Measurements from ENCODE around the gene NRG3.

NRG3 gene

DNA sequence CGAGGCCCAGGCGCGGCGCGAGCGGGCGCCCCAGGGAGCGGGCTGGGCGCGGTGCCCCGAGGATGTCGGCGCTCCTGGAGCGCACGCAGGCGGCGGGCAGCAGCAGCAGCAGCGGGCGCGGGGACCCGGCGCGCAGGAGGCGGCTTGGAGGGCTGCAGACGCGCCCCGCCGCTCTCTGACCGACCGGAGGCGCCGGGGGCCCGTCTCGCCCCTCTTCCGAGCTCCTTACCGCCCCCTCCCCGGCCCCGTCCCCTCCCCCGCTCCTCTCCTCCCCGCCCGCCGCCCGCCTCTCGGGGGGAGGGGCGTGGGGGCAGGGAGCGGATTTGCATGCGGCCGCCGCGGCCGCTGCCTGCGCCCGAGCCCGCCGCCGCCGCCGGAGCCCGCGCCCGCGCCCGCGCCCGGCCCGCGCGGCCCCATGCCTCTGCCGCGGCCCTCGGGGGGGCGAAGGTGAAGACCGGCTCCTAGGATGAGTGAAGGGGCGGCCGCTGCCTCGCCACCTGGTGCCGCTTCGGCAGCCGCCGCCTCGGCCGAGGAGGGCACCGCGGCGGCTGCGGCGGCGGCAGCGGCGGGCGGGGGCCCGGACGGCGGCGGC is at the start of gene NRG3:
Gene NRG3, plus strand, starts transcription at position 320 of the 592 bp plus-strand sequence.
- peak; percentile 11 for DNase-seq

DNA sequence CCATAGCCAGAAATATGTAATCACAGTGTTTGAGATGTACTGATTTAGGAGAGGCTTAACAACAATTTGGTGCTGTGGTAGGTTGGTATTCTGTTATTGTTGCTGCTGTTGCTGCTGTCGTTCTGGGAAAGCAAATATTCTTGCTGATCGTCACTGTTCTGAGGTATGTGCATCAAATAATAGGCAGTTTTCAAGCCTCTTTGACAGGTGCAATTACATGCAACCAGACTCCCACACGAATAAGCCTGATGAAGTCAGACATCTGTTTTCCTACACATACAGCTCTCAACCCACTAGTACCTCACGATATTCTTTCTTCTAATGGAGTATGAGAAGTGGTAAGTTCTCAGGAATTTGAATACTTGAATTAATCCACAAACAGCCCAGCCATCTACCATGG is 46.7 kb upstream of the NRG3 start:
- no peak for DNase-seq

DNA sequence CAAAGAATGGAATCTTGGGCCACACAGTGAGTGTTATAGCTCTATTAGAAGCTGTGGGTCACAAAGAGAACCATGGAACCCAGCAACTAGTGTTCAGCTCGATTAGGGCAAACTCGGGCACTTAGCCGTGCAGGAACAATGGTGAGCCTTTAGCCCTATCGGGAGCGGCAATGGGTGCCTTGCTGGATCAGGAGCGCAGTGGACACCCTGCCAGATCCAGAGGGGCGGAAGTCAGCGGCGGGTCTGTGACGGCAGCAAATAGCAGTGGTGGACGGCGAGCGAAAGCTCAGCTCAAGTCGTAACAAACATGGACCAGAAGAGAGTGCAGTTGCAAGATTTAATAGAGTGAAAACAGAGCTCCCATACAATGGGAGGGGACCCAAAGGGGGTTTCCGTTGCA is 43.9 kb upstream of the NRG3 start:
- DNase-seq, result no peak

DNA sequence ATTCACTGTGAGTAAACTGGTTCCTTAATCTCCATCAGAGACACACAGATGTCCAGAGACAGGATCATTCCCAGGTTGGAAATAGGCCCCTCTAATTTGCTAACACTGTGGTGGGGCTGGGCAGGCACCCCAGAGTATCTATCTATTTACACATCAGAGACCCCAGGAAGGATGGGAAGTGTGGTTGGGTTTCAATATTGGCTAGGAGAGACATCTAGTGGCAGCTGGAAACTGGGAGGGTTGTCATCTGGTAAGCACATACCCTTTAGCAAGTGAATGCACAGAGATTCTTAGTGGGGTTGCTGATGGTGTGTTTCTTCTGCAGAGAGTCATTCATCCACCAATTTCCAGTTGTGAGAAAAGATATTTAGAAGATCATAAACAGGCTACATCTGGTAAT is 36.0 kb upstream of the NRG3 start:
- no peak for DNase-seq

DNA sequence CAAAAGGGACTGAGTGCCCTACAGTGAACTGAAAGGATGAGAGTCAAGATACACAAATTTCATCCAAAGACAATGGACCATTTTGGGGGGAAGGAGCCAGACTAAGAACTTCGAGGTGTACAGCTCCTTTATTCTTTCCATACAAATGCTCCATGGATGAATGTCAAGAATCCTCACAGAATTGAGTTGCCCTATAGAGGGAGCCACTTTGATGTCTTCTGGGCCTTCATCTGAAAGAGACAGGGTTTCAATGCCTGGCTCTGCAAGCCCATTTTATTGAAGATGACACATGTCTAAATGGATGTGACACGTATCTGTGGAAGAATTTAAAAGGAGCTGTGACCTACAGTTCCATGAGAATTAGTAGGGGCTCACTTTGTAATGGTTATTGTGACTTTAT is 32.0 kb upstream of the NRG3 start:
- DNase-seq, result no peak

DNA sequence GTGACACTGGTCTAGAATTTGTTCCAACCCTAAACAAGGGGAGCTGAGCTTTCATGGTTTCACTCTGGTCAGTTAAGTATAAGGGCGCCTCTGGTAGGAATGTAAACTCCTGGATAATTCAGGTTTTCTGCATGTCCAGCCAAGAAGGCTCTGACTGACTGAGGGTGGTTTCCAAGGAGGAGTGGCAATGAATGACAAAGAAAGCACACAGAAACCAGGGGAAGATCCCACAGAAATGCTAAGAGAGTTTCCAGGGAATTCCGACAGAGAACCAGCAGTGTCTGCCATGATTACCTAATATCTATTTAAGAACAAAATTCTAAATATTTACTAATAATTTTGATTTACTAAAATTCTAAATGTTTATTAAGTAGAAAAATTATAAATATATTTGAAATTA is 27.3 kb upstream of the NRG3 start:
- no peak for DNase-seq

DNA sequence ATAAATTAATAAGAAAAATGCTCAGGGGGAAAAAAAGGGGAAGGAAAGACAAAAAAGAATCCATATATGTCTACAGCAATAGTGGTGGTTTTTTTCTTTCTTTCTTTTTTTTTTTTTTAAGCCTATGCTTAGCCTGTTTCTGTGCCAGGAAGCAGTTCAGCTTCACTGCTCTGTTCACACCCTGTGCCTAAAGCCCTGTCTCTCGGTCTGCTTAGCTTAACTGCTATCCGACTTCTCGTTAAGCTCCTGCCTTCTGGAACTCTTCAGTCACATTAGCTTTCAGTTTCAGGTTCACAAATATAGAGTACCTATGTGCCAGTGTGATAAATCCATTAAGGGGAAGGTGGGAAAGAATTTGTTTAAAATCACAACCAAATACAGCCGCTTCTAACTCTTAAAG is 26.5 kb upstream of the NRG3 start:
- DNase-seq, result no peak

DNA sequence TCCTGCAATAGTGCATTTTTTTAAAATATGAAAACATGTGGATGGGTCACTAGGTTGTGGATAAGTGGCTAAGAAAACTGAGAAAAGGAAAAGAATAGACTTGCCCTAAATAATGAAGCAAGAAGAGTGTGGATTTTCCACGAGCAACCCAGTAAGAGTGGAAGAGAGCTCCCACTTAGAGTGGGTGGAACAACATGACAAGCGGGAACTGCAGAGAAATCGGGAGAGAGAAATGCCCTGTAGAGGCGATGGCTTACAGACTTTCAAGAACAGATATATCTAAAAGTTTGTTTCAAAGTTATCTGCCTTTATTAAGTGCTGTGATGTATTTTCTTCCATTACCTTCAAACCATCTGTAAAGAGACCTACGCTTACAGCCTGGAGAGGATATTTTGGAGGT is 26.1 kb upstream of the NRG3 start:
- DNase-seq, result no peak

DNA sequence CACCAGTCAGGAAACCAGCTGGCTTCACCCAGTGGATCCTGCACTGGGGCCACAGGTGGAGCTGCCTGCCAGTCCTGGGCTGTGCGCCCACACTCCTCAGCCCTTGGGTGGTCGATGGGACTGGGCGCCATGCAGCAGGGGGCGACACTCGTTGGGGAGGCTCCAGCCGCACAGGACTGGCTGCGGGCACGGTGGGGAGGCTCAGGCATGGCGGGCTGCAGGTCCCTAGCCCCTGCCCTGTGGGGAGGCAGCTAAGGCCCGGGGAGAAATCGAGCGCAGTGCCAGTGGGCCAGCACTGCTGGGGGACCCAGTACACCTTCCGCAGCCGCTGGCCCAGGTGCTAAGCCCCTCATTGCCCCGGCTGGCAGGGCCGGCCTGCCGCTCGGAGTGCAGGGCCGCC is 12.4 kb upstream of the NRG3 start:
- no peak for DNase-seq

DNA sequence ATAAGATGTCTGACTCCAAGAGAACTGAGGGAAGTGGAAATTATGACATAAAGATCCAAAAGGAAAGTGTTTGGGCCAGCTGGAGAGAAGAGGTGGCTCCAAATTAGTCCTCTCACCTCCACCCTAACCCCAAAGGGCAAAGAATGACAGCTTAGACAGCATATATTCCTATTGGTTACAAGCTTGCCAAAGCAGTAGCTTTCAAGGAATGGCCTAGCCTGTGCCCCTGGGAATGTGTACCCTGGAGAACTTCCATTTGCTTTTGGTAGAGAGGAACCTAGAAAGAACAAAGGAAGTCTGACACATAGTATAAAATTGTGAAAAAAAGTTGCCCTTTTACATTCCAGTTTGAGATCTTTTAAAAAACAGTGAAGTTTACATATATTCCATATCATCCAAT is 11.2 kb upstream of the NRG3 start:
- DNase-seq, result no peak

DNA sequence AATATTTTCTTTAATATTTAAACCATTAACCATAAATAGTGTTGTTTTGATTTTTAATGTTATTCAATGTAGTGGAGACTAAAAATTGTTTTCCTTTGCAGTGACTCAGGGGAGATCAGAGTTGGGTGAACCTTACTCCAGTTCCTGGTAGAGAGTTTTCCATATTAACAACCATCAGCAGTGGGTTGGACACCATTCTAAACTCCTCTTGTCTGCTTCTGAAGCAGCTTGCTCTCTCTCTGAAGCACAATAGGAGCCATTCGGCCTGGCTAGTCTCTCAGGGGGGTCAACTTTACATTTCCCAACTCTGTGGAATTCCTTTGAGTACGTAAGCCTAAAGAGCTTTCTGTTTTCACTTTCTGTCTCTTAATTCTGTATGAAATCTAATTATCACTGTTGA is 9.4 kb upstream of the NRG3 start:
- no peak for DNase-seq

DNA sequence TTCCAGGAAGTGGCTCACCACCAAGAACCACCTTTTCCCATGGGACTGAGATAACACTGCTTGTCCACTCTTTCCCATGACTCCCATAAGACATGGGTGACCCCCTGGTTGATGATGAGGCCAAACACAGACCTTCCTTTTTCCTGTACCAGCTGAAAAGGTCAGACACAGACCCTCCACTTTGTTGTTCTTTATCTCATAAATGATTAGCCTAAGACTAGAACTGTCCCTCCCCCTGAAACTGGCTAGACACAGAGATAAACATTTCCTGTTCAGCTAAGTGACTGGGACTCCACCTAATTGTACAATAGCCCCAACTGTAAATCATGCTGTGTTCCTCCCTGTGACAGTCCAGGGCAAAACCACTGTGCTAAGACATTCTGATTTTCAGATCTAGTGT is 8.2 kb upstream of the NRG3 start:
- DNase-seq, result no peak

DNA sequence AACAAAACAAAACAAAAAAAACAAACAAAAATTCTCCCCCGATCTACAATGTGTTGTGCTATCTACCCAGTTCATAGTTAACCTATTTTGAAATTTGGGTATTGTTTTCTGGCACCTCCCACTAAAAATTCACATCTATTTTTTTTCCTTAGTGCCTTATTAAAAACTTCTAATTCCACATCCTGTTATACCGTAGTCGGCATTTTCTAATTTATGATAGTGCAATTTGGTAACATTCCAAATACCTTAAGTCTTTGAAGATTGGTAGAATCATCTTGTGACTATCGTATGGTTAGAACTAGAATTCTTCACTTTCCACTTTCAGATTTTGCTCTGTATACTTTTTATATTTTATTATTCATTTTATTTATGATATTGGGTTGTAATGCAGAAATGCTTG is 4.5 kb upstream of the NRG3 start:
- DNase-seq, result no peak

DNA sequence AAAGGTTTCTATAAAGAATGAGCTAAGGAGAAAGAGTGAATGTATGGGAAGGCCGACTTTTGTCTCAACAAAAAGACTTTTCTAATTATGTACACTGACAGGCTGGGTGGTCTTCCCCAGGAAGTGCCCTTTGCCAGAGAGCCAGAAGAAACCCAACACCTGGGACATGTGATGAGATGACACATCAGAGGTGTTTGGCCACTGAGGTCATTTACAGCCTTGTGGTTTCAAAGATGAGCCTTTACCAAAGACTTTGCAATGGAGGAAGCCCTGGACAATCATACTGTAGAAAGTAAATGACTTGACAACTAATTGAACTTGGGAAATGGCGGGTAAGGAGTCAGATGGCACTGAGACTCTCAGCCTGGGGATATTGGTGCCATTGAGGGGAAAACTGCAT is 3.4 kb upstream of the NRG3 start:
- DNase-seq, result no peak

DNA sequence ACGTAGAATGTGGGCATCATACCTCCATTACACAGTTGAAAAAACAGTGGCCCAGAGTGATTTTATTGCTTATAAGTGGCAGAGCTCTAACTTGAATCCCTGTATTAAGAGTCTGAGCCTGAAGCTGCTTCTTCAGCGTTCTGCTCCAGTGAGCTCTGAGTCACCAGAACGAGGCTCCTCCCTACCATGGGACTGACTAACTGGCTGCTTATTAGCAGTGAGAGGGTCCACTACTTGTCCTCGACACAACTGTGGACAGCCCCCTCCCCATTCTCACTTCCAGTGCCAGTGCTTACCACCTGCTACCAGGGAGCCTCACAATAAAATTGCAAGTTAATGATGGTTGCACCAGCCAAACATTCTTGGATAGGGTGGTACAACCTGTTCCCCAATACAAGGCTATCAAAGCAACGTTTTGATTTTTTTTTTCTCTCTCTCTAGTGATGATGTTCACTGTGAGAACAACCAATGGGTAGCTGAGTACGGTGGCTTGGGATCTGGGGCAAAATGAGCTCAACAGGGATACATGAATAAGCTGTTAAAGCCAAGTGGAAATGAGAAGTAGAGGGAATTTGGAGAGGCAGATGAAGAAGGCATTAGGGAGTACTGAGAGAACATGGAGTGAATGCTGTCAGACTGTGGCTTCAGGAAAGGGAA is 2.7 kb upstream of the NRG3 start:
- DNase-seq, result no peak

DNA sequence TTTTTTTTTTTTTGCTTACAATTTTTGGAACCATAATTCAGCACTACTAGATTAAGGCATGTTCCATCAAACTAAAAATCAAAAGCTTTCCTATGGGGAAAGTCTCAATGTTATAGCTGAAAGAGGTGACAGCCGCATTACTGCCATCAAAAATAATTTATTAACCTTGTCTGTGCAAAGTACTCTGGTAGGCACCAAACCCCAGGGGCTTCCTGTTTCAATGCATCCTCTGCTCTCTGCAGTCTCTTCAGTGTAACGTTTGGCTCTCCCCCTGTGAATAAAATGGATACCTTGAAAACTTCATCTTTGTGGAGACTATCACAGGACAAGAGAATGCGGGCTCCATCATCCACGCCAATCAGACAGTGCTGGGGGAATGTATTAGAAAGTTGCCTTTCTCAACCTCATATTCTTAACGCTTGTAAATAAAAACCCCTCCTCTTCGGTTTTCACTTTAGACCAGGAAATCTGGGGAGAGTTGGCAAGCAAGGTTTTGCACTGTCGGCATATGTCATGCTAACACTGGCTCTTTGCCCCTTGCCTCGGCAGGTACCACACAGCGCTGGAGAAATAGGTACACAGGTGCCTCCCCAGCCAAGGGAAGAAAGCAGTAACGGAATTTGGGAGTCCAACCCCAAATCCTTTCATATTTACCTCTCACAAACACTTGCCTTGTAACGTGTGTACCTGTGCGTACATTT is 1.6 kb upstream of the NRG3 start:
- no peak for DNase-seq

DNA sequence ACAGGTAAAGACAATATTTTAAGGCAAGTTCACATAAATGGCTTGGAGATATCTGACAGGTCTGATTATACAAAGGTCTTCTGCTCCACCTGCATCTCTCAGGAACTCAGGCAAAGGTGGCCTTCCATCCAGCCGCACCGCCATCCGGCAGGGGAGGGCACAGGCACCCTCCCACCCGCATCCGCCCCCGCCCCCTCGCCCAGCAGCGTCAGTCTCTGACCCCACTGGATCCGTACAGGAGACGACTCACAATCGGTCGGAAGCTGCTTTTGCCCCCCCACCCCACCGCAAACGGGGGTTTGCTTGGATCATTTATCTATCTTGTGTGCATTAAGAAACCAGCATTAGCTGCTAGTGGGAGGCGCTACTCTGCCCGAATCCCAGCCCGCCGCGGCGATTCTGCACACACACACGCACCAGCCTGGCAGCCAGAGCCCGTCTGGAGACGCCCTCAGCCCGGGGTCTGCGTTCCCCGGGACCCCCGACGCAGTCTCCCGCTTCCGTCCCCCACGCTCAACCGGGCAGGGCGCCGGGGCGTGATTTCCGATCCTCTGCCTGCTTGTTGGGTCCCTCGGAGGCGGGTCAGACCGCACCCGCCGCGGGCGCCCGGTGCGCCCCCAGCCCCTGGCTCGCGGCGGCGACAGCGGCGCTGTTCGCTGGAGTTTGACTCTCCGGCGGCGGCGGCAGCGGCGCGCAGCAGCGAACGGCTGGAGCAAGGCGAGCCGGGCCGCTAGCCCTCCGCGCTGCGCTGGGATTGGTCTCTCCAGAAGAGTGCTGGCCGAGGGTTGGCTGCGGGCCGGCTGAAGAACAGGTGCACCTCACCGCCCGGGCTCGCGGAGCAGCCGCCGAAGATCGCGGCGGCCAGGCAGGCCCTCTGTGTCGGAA is 820 bp upstream of the NRG3 start:
- peak; percentile 38 for DNase-seq

DNA sequence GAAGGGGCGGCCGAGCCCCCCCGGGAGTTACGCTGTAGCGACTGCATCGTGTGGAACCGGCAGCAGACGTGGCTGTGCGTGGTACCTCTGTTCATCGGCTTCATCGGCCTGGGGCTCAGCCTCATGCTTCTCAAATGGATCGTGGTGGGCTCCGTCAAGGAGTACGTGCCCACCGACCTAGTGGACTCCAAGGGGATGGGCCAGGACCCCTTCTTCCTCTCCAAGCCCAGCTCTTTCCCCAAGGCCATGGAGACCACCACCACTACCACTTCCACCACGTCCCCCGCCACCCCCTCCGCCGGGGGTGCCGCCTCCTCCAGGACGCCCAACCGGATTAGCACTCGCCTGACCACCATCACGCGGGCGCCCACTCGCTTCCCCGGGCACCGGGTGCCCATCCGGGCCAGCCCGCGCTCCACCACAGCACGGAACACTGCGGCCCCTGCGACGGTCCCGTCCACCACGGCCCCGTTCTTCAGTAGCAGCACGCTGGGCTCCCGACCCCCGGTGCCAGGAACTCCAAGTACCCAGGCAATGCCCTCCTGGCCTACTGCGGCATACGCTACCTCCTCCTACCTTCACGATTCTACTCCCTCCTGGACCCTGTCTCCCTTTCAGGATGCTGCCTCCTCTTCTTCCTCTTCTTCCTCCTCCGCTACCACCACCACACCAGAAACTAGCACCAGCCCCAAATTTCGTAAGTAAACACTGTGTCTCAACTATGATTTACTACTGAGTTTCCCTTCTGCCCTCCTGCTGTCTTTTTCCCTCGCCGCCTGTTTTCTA is 666 bp downstream of the NRG3 start:
- DNase-seq, result no peak

DNA sequence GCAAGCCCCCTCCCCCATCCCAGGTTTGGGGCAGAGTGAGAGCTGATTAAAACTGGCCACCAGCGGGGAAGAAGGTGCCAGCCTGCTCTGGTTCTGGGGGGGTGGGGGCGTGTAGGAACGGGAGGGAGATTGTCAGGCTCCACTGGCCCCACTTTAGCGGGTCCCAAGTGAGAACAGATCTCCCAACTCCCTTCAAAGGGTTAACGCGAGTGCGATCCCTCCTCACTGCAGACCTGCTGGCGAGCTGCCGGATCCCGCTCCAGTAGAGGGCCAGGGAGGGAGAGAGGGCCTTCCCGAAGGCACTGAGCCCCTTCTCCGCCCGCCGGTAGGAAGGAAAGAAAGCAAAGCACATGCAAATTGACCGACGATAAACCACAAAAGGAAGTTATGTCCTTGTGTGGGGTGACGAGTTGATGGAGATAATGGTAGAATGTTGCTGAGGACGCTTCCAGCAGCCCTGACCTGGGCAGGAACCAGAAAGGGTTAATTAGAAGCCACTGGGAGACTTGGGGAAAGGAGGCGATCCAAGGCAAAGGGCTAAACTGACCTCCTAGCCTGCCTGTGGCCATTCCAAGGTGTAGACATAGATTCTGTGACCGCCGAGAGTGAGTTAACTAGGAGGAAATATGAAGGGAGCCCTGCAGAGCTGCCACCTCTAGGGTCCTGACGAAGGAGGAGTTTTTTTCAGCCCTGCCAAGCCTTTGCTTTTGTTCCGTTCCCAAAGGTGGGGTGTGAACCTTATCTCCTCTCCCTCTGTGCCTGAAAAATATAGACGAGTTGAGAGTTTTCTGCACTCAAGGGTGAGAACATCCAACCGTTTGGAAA is 1.5 kb downstream of the NRG3 start:
- no peak for DNase-seq

DNA sequence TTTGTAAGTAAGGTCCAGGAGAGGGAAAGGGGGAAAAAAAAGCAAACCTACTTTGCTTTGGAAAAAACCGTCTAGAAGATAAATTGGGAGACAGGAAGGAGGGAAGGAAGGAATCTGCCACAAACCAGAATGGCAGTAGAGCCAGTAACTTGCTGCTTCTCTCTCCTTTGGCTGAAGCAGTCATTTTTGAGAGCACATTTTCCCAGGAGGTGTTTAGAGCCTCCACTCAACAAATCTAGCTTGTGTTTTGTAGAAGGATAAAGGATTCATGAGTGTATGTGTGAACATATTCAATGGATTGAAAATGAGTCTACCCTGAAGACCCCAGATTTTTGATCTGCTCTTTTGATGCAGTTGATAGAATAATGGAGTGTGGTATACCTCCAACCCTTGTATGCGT is 2.6 kb downstream of the NRG3 start:
- DNase-seq, result no peak

DNA sequence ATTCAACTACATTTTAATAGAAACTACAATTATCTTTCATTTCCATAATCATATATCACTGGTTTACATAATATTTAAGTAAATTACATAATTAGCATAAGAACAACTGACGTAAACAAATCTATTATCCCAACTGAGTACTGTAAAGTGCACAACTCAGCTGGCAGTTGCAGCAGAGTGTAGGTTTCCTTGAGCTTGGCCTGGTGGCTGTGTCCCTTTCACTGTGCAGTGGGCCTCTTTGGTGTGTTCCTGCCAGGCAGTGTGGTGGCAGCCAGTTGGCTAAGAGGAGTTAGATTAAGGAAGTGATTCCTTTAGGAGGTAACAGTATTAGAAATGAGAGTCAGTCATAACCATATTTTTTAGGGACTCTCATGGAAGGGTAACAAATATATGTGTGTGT is 7.0 kb downstream of the NRG3 start:
- DNase-seq, result no peak

DNA sequence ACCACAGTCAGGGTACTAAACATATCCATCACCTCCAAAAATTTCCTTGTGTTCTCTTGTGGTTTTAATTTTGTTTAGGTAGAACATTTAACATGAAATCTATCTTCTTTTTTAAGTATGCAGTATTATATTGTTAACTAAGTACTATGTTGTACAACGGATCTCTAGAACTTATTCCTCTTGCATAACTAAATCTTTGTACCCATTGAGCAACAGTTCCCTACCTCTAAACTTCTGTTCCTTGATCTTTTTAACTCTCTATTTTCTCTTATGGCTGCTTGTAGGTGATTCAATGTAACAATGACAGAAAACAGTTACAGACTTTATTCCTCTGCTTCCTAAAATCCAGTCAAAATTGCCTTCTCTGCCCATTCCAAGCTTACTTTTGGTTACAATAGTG is 9.9 kb downstream of the NRG3 start:
- DNase-seq, result no peak
